Measurements from ENCODE around the gene MICAL2.

Gene MICAL2

GRCh38 chr11:12182302-12182675 lies 71.9 kb downstream of the MICAL2 start:
- Histone ChIP-seq H3K27me3 (no peaks in the 10 kb centered on the region), H3K36me3 (no peaks in the 10 kb centered on the region), H3K4me1 (peaks cover 8% of the 10 kb centered on the region; the same call in 1 of the 2 replicates), H4K20me1 (no peaks in the 10 kb centered on the region), H3K4me2 (no peak overlapping the region), H3K9me3 (no peaks in the 10 kb centered on the region), H3K4me3 (no peak overlapping the region), H3K9ac (no peak overlapping the region), H3K27ac (no peak overlapping the region)
- TF ChIP-seq Cebpa-rat (IDR thresholded peaks at IDR 0.05), result no peak

GRCh38 chr11:12182676-12183541 lies 72.5 kb downstream of the MICAL2 start:
- Histone ChIP-seq H3K27me3 (no peaks in the 10 kb centered on the region), H3K9me3 (no peaks in the 10 kb centered on the region), H4K20me1 (no peaks in the 10 kb centered on the region), H3K4me1 (peaks cover 11% of the 10 kb centered on the region; the same call in 1 of the 2 replicates), H3K9ac (no peak overlapping the region), H3K27ac (no peak overlapping the region), H3K4me2 (no peak overlapping the region), H3K36me3 (no peaks in the 10 kb centered on the region), H3K4me3 (no peak overlapping the region)
- TF ChIP-seq Cebpa-rat (IDR thresholded peaks at IDR 0.05), result no peak

GRCh38 chr11:12183827-12184620 lies 73.6 kb downstream of the MICAL2 start:
- H3K4me3 ChIP-seq, result no peak overlapping the region
- no peaks in the 10 kb centered on the region for H3K27me3 ChIP-seq
- H3K36me3 ChIP-seq, result no peaks in the 10 kb centered on the region
- H3K4me1 ChIP-seq, result peaks cover 11% of the 10 kb centered on the region; the same call in 1 of the 2 replicates
- TF ChIP-seq Cebpa-rat (IDR thresholded peaks at IDR 0.05), result no peak
- H3K9ac ChIP-seq, result no peak overlapping the region
- no peaks in the 10 kb centered on the region for H3K9me3 ChIP-seq
- no peak overlapping the region for H3K27ac ChIP-seq
- H3K4me2 ChIP-seq, result no peak overlapping the region
- no peaks in the 10 kb centered on the region for H4K20me1 ChIP-seq

- H3K36me3 ChIP-seq, result no peaks in the 10 kb centered on the region
- H3K4me1 ChIP-seq, result peaks cover 11% of the 10 kb centered on the region; the same call in 1 of the 2 replicates
- H3K9me3 ChIP-seq, result no peaks in the 10 kb centered on the region
- no peaks in the 10 kb centered on the region for H4K20me1 ChIP-seq
- H3K27me3 ChIP-seq, result no peaks in the 10 kb centered on the region
- no peak overlapping the region for H3K9ac ChIP-seq
- H3K27ac ChIP-seq, result no peak overlapping the region
- H3K4me2 ChIP-seq, result no peak overlapping the region
- no peak for TF ChIP-seq Cebpa-rat (IDR thresholded peaks at IDR 0.05)
- no peak overlapping the region for H3K4me3 ChIP-seq
These were observed 74.3 kb downstream of the MICAL2 start for GRCh38 chr11:12184699-12185098.

GRCh38 chr11:12185106-12185690 lies 74.8 kb downstream of the MICAL2 start:
- Histone ChIP-seq H3K27ac (no peak overlapping the region), H3K27me3 (no peaks in the 10 kb centered on the region), H4K20me1 (no peaks in the 10 kb centered on the region), H3K9me3 (no peaks in the 10 kb centered on the region), H3K4me2 (no peak overlapping the region), H3K9ac (no peak overlapping the region), H3K4me1 (peaks cover 11% of the 10 kb centered on the region; the same call in 1 of the 2 replicates), H3K4me3 (no peak overlapping the region), H3K36me3 (no peaks in the 10 kb centered on the region)
- TF ChIP-seq Cebpa-rat (IDR thresholded peaks at IDR 0.05), result no peak

- Histone ChIP-seq H3K4me2 (no peak overlapping the region), H3K4me3 (no peak overlapping the region), H4K20me1 (no peaks in the 10 kb centered on the region), H3K27ac (no peak overlapping the region), H3K36me3 (no peaks in the 10 kb centered on the region), H3K4me1 (peaks cover 11% of the 10 kb centered on the region; the same call in 1 of the 2 replicates), H3K9ac (no peak overlapping the region), H3K9me3 (no peaks in the 10 kb centered on the region), H3K27me3 (no peaks in the 10 kb centered on the region)
- TF ChIP-seq Cebpa-rat (IDR thresholded peaks at IDR 0.05), result no peak
These were observed 75.5 kb downstream of the MICAL2 start for GRCh38 chr11:12185914-12186313.

- no peaks in the 10 kb centered on the region for H3K9me3 ChIP-seq
- no peaks in the 10 kb centered on the region for H4K20me1 ChIP-seq
- no peak overlapping the region for H3K4me3 ChIP-seq
- no peak overlapping the region for H3K4me2 ChIP-seq
- H3K36me3 ChIP-seq, result no peaks in the 10 kb centered on the region
- peaks cover 11% of the 10 kb centered on the region; the same call in 1 of the 2 replicates for H3K4me1 ChIP-seq
- TF ChIP-seq Cebpa-rat (IDR thresholded peaks at IDR 0.05), result no peak
- H3K9ac ChIP-seq, result no peak overlapping the region
- H3K27ac ChIP-seq, result no peak overlapping the region
- H3K27me3 ChIP-seq, result no peaks in the 10 kb centered on the region
These were observed 76.3 kb downstream of the MICAL2 start for GRCh38 chr11:12186701-12187100.

- Histone ChIP-seq H3K9me3 (no peaks in the 10 kb centered on the region), H4K20me1 (no peaks in the 10 kb centered on the region), H3K4me3 (no peak overlapping the region), H3K4me2 (no peak overlapping the region), H3K4me1 (peaks cover 11% of the 10 kb centered on the region; the same call in 1 of the 2 replicates), H3K27ac (no peak overlapping the region), H3K27me3 (no peaks in the 10 kb centered on the region), H3K36me3 (no peaks in the 10 kb centered on the region), H3K9ac (no peak overlapping the region)
- TF ChIP-seq Cebpa-rat (IDR thresholded peaks at IDR 0.05), result no peak
These were observed 77.0 kb downstream of the MICAL2 start for GRCh38 chr11:12187399-12187798.

- Histone ChIP-seq H3K4me1 (0 out of 2 replicates have a peak, but pooled peaks cover 5% of the 10 kb centered on the region), H3K4me3 (no peak overlapping the region), H3K36me3 (no peaks in the 10 kb centered on the region), H3K9me3 (no peaks in the 10 kb centered on the region), H3K4me2 (no peak overlapping the region), H3K27ac (no peak overlapping the region), H4K20me1 (no peaks in the 10 kb centered on the region), H3K27me3 (no peaks in the 10 kb centered on the region), H3K9ac (no peak overlapping the region)
- no peak for TF ChIP-seq Cebpa-rat (IDR thresholded peaks at IDR 0.05)
These were observed 78.3 kb downstream of the MICAL2 start for GRCh38 chr11:12188548-12189317.

Measured in BLaER1 (cell line).